GM19397 (cell line): ENCODE results near the gene CENPU.
A peak's percentile ranks its signal among the peaks of the same experiment; 100 is the strongest.
"Not testable (repeated sequence)": the region's sequence is repeated elsewhere in the genome, so short reads cannot be mapped to it uniquely, and the experiment has no call there.

Source experiments
- ATAC-seq: cut with Tn5 transposase; IDR thresholded peaks from one replicate; pipeline ENCODE4 v1.9.1; 2021; ENCODE audit warnings: mild to moderate bottlenecking, moderate library complexity; ENCODE audit not compliant: unreplicated experiment

The CENPU gene, protein sequence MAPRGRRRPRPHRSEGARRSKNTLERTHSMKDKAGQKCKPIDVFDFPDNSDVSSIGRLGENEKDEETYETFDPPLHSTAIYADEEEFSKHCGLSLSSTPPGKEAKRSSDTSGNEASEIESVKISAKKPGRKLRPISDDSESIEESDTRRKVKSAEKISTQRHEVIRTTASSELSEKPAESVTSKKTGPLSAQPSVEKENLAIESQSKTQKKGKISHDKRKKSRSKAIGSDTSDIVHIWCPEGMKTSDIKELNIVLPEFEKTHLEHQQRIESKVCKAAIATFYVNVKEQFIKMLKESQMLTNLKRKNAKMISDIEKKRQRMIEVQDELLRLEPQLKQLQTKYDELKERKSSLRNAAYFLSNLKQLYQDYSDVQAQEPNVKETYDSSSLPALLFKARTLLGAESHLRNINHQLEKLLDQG

DNA sequence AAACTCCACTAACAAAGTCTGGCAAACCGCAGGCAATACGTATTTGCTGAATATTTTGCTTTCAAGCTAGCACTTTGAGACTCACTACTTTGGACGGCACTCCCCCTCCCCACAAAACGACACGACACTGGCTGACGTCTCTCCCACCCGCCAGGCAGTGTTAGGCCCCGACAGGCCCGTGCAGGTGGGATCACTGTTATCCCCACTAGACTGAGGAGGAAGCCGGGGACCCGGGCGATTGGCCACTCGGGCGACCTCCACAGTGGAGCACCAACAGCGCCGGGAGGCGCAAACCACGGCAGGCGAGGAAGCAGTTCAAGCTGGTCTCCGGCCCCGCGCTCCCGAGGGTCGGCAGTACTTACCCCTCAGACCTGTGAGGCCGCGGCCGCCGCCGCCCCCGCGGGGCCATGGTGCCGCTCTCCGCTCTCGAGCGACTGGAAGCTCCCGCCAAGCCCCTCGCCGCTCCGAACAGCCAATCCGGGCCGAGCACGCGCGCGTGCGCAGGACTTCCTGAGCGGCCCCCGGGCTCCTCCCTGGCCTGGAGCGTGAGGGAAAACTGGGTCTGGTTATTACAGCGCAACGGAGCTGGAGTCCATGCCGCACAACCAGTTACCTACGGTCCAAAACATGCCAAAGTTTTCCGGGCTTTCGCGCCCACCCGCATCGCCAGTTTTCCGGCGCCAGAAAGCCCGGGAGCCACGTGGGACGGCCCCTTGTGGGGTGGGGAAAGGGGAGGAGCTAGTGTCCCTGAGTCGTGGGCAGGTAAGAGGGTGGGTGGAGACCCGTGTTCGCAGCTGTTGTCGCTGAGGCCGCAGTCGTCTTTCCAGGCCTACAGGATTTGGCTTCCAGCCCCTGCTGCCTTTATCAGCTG is at the start of gene CENPU:
Gene CENPU (minus strand): TSS at position 443 of the 871 bp plus-strand sequence. CDS start 34 bp downstream, at position 409.
- ATAC-seq, result peak; percentile 90

DNA sequence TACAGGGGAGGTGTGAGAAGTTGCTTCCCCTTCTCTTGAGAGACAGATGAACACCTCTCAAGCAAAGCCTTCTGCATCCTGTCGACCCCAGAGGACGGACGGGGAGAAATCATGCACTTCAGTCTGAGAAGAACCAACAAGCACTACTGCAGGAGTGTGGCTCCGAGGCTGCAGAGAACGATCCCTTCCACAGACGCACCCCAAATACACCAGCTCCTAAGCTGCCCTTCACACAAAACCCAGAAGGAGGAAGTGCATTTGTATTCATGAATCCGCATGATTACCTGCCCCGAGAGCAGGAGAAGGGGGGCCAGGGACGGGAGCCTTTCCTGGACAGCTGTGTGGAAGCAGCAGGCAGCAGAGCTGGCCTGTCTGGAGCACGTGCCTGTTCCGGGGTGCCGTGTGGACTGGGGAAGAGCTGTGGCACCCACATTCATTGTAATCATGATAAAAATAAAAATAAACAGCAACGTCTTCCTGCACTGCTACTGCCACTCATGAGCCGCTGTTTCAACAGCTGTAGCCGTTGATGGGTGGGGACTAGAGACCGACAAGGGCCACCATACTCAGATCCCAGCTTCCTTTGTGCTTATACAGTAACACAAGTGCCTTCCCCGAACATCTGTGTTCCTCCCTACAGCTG is 49.0 kb upstream of the CENPU start:
- no peak for ATAC-seq

DNA sequence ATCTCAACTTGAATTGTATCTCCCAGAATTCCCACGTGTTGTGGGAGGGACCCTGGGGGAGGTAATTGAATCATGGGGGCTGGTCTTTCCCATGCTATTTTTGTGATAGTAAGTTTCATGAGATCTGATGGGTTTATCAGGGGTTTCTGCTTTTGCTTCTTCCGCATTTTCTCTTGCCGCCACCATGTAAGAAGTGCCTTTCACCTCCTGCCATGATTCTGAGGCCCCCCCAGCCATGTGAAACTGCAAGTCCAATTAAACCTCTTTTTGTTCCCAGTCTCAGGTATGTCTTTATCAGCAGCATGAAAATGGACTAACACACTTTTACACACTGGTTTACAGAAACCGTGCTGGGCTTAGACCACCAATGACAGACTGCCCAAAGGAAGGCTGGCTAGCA is 45.3 kb upstream of the CENPU start:
- ATAC-seq, result not testable (repeated sequence)

DNA sequence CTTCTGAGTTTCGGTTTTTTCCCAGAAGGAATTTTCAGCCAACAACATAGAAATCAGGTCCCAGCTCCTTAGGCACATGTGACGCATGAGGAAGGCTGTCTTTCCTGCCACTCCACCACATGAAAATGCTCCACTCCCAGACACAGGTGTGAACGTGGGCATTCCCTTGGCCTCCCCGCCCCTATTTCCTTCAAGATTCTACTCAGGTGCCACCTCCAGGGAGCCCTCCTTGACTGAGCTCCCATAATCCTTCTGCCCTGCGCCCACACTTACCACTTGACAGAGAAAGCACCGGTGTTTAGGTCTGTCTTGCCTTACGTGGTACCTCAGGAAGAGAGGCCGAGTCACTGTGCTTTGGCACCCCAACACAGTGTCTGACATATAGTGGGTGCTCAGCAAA is 44.4 kb upstream of the CENPU start:
- no peak for ATAC-seq

DNA sequence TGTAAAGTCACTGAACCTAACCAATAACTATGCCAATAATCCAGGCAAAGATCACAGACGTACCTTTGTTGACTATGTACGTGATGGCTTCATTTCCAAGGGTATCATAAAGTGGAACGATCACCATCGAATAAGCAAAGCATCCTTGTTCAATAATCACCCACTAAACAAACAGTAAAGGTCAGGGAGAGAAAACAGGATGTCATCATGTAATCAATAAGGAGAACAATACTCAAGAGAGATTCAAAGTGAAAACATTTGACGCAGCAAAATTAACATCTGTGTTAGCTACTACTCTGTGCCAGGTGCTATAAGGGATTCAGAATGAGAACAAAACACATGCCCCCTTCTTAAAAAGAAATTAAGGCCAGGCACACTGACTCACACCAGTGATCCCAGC is 42.9 kb upstream of the CENPU start:
- ATAC-seq, result no peak

DNA sequence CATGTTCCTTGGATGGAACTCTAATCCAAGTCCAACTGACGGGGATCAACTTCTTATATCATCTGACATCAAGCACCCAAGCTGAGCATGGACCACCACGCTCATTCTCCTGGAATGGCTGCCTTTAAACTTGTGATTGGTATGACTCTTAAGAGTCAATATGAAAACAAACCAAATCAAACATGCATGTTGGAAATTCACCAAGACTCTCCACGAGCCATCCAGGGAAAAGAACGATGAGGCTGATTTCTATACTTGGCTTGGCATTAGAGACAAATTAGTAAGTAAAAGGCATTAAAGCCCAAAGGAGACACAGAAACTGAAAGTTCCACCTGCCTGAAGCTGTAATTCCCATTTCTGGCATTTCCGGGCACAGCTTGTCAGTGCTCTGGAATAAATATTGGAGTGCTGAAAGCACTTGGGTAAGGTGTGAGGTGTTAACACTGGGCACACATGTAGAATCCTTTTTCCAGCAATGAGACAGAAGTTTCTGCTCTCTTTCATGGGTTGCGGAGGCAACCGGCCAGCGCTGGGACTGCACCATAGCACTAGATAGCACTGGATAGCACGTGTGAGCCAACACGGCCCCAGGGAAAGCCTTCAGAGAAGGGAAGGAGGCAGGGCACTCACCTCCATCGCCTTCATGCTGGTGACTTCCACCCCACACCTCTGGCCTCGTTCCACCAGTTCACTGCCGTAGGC is 42.1 kb upstream of the CENPU start:
- ATAC-seq, result no peak

DNA sequence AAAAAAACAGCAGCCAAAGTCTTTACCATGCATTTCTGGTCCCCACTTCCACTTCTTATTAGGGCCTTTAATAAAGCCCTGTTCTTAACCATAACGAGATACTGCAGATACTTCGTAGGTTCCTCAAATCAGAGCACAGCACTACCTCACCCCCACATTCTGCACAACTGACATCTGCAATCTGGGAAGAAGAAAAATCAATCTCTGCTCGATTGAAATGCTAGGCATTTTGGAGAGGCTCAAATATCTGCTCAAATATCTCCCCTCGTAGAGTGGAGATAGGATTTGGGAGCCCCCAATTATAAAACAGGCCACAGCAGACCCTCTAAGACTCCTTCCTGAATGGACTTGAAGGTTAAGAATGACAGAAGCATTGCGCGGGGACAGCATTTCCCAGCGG is 40.3 kb upstream of the CENPU start:
- no peak for ATAC-seq

DNA sequence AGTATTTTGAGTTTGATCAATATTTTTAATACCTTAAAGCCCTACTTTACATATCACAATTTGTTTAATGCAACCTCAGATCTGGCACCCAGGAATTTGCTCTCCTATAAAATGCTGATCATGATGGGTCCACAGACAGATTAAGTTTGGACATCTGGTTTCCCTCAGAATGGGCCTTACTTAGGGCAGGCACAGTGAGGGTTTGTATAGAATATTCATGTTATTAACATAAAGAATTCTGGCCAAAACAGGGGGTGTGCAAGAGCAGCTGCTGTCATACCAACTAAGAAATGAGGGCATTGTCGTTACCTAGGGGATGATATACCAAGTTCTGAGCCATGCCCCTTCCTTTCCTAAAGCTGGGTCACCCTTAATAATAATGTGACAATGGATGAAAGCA is 37.5 kb upstream of the CENPU start:
- ATAC-seq, result no peak

DNA sequence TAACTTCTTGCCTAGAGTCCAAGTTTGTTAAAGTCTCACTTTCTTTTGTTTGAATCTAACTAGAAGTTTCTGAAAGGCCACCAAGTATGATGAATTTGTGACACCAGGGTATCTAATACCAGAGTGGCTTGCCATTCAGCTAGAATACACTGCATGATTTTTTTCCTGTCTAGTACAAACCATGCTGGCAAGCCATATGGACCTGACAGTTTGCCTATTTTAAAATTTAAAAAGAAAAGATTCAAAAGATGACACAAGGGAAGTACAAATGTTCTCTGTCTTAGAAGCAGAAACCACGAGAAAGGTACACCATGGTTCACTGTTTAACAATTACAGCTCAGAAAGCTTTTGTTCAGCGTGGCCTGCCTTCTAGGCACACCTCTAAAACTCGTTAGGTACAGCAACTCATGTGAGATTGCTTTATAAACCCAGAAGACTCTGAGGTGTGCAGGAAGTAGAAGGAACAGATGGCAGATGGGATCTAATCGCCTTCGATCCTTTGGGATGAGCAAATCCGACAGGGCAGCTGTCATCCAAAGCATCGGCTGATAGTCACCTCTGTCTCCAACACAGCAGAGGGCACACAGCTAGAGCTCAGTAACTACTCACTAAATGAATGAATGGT is 35.4 kb upstream of the CENPU start:
- no peak for ATAC-seq

DNA sequence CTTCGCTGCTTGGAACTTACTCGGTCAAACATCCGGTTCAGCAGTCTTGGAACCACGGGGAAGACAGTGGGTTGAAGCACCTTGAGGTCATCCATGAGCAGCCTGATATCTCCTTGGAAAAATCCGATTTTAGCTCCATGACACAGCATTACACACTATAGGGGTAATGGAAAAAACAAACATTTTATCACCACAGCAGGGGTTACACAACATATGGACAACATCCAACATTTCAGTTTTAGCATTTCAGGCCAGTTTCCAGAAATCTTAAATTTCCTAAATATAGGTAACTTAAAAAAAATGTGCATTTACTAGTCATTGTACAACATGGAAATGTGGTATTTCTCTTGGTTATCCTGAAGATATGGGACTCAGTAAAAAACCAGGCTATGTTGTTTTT is 34.4 kb upstream of the CENPU start:
- no peak for ATAC-seq

DNA sequence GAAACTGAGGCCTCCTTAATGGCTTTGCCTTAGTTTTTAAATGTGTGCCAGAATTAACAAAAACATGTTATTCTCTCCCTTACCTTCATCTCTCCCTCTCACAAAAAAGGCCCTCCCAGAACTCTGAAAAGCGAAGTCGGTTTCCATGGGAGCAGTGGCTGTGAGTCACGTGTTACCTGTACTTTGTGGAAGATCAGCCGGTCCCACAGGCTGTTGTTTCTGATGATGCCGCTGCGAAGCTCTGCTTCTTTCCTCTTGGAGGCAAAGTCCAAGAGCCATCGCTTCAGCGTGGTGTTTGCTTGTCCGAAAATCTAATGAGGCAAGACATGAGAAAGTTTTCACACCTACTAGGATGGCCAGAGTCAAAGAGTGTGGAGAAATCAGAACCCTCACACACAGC is 32.5 kb upstream of the CENPU start:
- no peak for ATAC-seq

DNA sequence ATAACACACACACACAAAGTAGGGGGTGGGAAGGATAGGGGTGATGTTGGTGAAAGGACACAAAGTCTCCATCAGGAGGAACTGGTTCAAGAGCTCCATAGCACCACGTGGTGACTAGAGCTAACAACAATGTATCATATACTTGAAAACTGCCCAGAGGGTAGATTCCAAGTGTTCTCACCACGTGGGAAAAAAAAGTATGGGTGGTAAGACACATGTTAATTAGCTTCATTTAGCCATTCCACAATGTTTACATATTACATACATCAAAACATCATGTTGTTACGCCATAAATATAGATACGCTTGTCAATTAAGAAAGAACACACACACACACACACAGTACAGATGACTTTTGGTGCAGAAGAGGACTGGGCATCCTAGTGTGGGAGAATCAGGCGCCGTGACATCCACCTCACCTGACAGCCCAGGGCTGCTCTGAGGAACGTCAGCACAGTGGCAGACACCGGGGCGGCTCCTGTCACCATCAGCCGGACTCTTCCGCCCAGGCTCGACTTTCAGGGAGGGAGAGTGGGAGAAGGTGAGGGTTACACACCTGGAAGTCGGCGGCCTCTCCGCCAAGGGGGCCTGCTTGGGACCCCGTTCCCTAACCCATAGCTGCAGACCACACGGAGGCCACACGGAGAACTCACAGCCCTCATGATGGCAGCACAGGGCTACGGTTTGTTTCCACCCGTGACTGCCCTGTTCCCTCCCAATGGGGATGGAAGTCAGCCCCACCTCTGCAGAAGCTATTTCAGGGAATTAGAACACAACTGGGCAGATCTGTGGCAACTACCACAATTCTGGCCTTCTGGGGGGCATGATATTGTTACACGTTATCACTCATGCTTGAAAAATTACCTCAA is 31.8 kb upstream of the CENPU start:
- ATAC-seq, result no peak

DNA sequence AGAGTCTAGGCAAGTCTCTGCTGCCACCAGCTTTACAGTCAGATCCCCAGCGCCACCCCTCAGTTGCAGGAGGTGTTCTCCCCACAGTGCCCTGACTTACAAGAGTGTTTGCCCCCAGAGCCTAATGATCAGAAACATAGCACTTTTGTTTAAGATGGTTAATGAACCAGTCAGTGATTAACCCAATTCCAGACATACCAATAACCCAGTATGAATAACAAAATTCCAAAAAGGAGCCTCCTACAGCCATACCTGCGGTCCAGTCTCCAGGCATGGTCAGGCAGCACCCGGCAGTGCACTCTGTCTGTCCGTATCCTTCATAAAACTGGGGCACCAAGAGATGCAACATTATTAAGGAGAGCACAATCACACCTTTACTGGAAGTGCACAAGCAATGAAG is 30.7 kb upstream of the CENPU start:
- ATAC-seq, result no peak

DNA sequence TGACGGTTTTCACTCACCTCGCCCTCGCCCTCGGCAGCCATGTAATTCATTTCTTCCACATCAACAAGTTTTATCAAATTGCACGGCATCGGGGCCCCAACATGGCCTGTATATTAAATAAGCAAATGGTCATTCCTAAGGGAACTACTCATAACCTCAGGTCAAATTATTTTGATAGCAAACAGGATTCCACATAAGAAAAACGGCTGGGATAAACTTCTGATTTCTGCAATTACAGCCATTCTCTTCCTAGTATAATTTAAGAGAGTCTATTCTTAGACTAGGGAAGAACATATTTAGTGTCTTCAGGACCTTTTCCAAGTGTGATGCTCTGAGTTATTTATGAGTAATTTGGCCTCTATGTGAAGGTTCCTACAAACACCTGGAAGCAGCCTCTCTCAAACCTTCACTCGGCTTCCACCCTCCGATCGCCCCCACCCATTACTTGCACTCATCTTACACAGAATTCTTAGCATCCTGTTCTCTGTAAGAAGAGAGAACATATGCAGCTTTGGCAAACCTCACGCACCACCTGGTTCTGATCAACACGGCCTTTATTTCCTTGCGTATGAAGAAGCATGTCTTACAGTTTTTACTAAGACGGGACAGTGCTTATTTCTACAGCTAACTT is 29.4 kb upstream of the CENPU start:
- no peak for ATAC-seq

DNA sequence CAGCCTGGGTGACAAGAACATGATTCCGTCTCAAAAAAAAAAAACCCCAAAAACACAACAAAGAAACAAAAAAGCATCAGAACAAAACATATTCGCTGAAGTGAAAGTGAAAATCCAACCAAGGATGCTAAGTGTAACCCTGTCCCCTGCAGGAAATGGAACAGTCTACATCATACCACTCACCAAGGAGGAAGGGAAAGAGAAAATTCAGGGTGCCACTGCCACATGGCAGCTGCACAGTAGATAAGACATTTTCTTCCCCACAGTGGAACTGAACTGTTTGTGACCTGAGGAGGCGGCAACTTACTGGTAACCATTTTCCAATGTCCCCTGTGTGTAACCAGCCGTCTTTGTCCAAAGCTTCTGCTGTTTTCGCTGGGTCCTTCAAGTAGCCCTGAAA is 28.2 kb upstream of the CENPU start:
- ATAC-seq, result peak; percentile 73

DNA sequence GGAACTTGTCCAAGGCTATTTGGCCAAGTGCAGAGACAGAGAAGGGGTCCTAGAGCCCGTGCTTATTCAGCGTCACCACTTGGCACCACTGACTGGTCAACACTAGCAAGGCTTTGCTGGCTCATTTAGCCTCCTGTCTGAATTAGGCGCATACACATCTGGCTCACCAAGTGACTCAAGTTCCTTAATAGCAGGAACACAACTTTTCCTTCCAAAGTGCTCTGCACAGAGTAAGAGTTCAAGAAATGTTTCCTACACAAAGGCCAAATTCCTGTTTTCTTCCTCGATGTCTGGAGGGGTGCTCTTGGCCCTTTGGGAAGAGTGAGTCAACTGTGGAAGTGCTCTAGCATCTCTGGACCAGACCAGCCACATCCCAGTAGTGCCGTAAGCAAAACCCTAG is 26.8 kb upstream of the CENPU start:
- no peak for ATAC-seq

DNA sequence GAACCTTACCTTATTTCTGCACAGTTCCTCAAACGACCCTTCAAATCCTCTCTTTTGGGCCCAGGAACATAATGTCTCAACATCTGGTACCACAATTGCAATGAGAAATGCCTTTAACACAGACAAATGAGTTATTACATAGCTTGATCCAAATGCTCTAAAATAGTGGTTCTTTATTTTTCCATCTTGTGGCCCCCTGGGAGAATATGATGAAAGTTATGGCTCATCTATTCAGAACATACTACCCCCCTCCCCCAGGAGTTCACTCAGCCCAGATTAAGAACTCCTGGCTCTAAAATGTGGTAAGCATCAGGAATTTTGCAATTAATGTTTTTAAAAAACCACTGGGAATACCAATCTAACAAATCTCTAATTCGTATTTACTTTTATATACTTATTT is 23.9 kb upstream of the CENPU start:
- ATAC-seq, result no peak

DNA sequence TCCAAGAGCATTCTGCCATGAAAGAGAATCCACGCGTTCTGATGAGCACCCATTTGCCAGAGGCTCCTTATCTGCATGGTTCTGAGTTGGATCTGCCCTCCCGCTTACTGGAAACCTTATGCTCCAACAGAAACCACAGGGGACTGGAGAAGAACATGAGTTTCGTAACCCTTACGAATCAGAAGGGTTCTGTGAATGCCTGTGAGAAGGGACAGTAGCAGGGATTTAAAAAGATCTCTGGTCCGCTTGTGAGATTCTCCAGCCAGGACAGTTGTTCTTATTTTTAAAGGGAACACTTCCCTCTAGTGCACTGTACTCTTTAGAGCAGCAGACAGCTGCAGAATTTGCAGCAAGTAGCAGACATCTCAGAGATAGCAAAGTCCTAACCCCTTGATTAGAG is 22.5 kb upstream of the CENPU start:
- no peak for ATAC-seq

DNA sequence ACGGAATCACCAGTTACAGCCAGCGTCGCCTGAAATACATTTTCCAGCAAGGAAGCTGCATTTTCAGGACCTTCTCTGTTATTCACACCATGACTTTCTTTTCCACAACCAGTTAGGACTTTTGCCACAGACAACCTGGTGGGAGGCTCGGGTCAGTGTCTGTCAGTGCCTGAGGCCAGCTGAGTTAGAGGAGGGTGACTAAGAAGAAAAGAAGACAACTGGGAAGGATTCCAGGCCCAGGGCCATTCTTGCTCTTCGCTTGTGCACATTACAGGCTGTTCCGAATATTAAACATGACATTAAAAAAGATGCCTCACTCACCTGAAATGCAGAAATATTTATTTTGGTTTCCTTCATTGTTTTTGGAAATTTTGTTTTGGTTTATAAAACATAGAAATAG is 21.4 kb upstream of the CENPU start:
- ATAC-seq, result no peak
